Activated CD8-positive, alpha-beta T cell treated with anti-CD3 and anti-CD28 coated beads for 36 hours (primary cell): ENCODE measurements around the gene EPDR1. TPM values are rescaled to one million over a fixed set of nuclear protein-coding genes. Genes with fewer than 3 reads are reported as not detected.
"Not testable (repeated sequence)": the region's sequence is repeated elsewhere in the genome, so short reads cannot be mapped to it uniquely, and the experiment has no call there.

ENCODE experiments used
- ATAC-seq: fragments of 200-7000 bp; cut with Tn5 transposase; one replicate; pipeline ENCODE4 v1.10.0; 2021; ENCODE audit warnings: mild to moderate bottlenecking, moderate library complexity
- CTCF ChIA-PET: fragments of 350-600 bp; sonication (Branson Sonifier 250); formaldehyde crosslinking; loops from one replicate; lab custom pipeline; 2021; ENCODE audit warnings: antibody characterized with exemption; lab: Charles Lee
- POLR2A ChIA-PET: fragments of 350-600 bp; sonication (Branson Sonifier 250); formaldehyde crosslinking; loops from one replicate; lab custom pipeline; 2021; ENCODE audit warnings: antibody characterized with exemption; lab: Charles Lee
- DNase-seq: peaks from one replicate; pipeline ENCODE4 v3.0.0-alpha.2; 2020
- H3K27ac Mint-ChIP-seq: one replicate; pipeline ENCODE4 v1.8.0; 2021; ENCODE audit warnings: mild to moderate bottlenecking, mixed read lengths
- H3K27me3 Mint-ChIP-seq: one replicate; pipeline ENCODE4 v1.8.0; 2021; ENCODE audit warnings: mixed read lengths
- H3K36me3 Mint-ChIP-seq: one replicate; pipeline ENCODE4 v1.8.0; 2021; ENCODE audit warnings: low read depth, mixed read lengths
- H3K4me1 Mint-ChIP-seq: one replicate; pipeline ENCODE4 v1.8.0; 2021; ENCODE audit warnings: low read depth, mixed read lengths
- H3K4me3 Mint-ChIP-seq: one replicate; pipeline ENCODE4 v1.8.0; 2021; ENCODE audit warnings: mild to moderate bottlenecking, moderate library complexity, mixed read lengths
- H3K9me3 Mint-ChIP-seq: one replicate; pipeline ENCODE4 v1.8.0; 2021; ENCODE audit warnings: mixed read lengths
- CTCF ChIP-seq: fragments of 200-600 bp; IDR thresholded peaks from one replicate; pipeline ENCODE4 v1.8.0; 2022; ENCODE audit warnings: antibody characterized with exemption, mild to moderate bottlenecking
- intact Hi-C: fragments of 100-400 bp; cut with micrococcal nuclease; formaldehyde crosslinking; loops from one replicate; pipeline ENCODE4 v1.10.0; 2022
- total RNA-seq, 2 experiments: library from RNA; stranded (reverse); gene quantifications; one replicate each; pipeline ENCODE4 v1.2.3, GENCODE V29; 2021

Gene EPDR1
- total RNA-seq, 2 experiments from 2014 or later: 3.4 to 4.7 TPM

- Mint-ChIP-seq H3K27me3 (no peaks in the 10 kb centered on the region), H3K4me1 (no peaks in the 10 kb centered on the region), H3K36me3 (no peaks in the 10 kb centered on the region), H3K4me3 (no peak overlapping the region), H3K9me3 (no peaks in the 10 kb centered on the region), H3K27ac (no peak overlapping the region)
- POLR2A ChIA-PET: no interaction called here
- no peak for DNase-seq
- TF ChIP-seq CTCF: no peak
- intact Hi-C loops: no loop called here
- CTCF ChIA-PET: no interaction called here
- no peak for ATAC-seq
Observed at GRCh38 chr7:37947138-37947940, 26.9 kb downstream of the EPDR1 start.

GRCh38 chr7:37947941-37948210, 27.4 kb downstream of the EPDR1 start:
- ChIA-PET CTCF (no interaction called here), POLR2A (no interaction called here)
- DNase-seq (no peak), ATAC-seq (no peak)
- no peaks in the 10 kb centered on the region for H3K4me1 Mint-ChIP-seq
- intact Hi-C loops: no loop called here
- no peaks in the 10 kb centered on the region for H3K36me3 Mint-ChIP-seq
- no peak for TF ChIP-seq CTCF
- no peaks in the 10 kb centered on the region for H3K27me3 Mint-ChIP-seq
- H3K27ac Mint-ChIP-seq: no peak overlapping the region
- H3K9me3 Mint-ChIP-seq: no peaks in the 10 kb centered on the region
- H3K4me3 Mint-ChIP-seq: no peak overlapping the region

GRCh38 chr7:37952240-37952639, 31.8 kb downstream of the EPDR1 start:
- H3K36me3 Mint-ChIP-seq: no peaks in the 10 kb centered on the region
- DNase-seq (no peak), ATAC-seq (no peak)
- H3K4me1 Mint-ChIP-seq: no peaks in the 10 kb centered on the region
- H3K27ac Mint-ChIP-seq: no peak overlapping the region
- POLR2A ChIA-PET: no interaction called here
- CTCF ChIA-PET: no interaction called here
- intact Hi-C loops: no loop called here
- no peaks in the 10 kb centered on the region for H3K9me3 Mint-ChIP-seq
- H3K4me3 Mint-ChIP-seq: no peak overlapping the region
- H3K27me3 Mint-ChIP-seq: no peaks in the 10 kb centered on the region
- no peak for TF ChIP-seq CTCF

- H3K9me3 Mint-ChIP-seq, H3K27me3 Mint-ChIP-seq, POLR2A ChIA-PET, H3K36me3 Mint-ChIP-seq, DNase-seq, H3K4me1 Mint-ChIP-seq, ATAC-seq, CTCF ChIA-PET, H3K27ac Mint-ChIP-seq, H3K4me3 Mint-ChIP-seq, intact Hi-C loops: not testable (repeated sequence)
Observed at GRCh38 chr7:37954217-37954616, 33.8 kb downstream of the EPDR1 start.

GRCh38 chr7:37956791-37957190, 36.4 kb downstream of the EPDR1 start:
- ATAC-seq: no peak
- POLR2A ChIA-PET: no interaction called here
- H3K27ac Mint-ChIP-seq: no peak overlapping the region
- intact Hi-C loops: no loop called here
- H3K4me3 Mint-ChIP-seq: no peak overlapping the region
- H3K4me1 Mint-ChIP-seq: no peaks in the 10 kb centered on the region
- no peaks in the 10 kb centered on the region for H3K9me3 Mint-ChIP-seq
- TF ChIP-seq CTCF: no peak
- DNase-seq: no peak
- H3K27me3 Mint-ChIP-seq: no peaks in the 10 kb centered on the region
- CTCF ChIA-PET: interaction anchor here (1.7 kb wide), 1 partner anchor 55 kb away, joined by 5 read pairs; no protein-coding TSS in a partner anchor
- H3K36me3 Mint-ChIP-seq: no peaks in the 10 kb centered on the region
